HG02623 (cell line): Measurements from ENCODE around the gene CIBAR2.
"Not testable (repeated sequence)": the region's sequence is repeated elsewhere in the genome, so short reads cannot be mapped to it uniquely, and the experiment has no call there.

Experiments
- ATAC-seq: cut with Tn5 transposase; IDR thresholded peaks from one replicate; pipeline ENCODE4 v1.9.1; 2021; ENCODE audit warnings: moderate library complexity; ENCODE audit not compliant: unreplicated experiment

CIBAR2 gene

DNA sequence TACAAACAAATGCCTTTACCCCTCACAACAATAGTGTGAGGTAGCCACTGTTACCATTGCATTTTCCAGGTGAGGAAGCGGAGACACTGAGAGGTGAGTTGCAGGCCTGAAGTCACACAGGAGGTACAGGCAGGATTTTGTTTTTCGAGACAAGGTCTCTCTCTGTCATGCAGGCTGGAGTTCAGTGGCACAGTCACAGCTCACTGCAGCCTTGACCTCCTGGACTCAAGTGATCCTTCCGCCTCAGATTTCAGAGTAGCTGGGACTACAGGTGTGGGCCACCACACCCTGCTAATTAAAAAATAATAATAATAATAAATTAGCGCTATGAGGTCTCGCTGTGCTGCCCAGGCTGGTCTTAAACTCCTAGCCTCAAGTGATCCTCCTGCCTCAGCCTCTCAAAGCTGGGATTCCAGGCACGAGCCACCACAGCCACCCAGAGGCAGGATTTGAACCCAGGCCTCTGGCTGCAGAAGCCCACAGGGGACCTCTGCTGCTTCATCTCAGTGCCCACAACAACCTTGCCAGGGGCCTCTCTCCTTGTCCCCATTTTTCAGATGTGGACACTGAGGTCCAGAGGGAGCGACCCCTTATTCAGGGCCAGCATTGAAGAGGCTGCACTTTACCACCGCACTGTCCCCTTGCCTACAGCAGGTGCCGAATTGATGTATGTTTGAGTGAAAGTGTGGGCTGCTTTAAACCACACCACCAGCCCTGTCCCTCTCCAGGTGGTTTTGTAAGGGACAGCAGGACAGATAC lies 16.0 kb upstream of the CIBAR2 start:
- no peak for ATAC-seq

- no peak for ATAC-seq
These were observed 15.1 kb upstream of the CIBAR2 start for GRCh38 chr16:85127379-85127723.

GRCh38 chr16:85126705-85127378 lies 14.6 kb upstream of the CIBAR2 start:
- no peak for ATAC-seq

GRCh38 chr16:85126394-85126704 lies 14.1 kb upstream of the CIBAR2 start:
- no peak for ATAC-seq

GRCh38 chr16:85125570-85126393 lies 13.5 kb upstream of the CIBAR2 start:
- ATAC-seq, result no peak

DNA sequence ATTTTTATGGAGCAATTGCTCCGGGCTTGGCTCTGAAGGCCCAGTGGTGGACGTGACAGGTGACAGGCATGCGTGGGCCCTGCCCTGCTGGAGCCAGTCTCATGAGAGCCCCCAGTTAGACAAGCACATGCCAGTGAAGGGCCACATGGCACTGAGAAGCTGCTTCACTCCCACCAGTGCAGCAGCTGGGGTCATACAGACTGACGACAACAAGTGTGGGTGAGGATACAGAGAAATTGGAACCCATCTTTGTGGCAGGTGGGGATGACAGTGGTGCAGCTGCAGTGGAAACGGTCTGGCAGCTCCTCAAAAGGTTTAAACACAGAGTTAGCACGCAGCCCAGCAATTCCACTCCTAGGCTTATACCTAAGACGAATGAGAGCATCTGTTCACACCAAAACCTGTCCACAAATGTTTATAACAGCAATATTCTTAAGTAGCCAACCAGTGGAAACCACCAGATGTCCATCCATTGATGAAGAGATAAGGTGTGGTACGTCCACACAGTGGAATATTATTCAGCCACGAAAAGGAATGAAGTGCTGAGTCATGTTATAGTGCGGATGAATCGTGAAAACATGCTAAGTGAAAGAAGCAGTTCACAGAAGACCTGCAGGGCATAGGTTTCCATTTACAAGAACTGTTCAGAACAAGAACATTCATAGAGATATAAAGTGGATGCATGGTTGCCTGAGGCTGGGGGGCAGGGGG lies 12.5 kb upstream of the CIBAR2 start:
- ATAC-seq, result no peak

DNA sequence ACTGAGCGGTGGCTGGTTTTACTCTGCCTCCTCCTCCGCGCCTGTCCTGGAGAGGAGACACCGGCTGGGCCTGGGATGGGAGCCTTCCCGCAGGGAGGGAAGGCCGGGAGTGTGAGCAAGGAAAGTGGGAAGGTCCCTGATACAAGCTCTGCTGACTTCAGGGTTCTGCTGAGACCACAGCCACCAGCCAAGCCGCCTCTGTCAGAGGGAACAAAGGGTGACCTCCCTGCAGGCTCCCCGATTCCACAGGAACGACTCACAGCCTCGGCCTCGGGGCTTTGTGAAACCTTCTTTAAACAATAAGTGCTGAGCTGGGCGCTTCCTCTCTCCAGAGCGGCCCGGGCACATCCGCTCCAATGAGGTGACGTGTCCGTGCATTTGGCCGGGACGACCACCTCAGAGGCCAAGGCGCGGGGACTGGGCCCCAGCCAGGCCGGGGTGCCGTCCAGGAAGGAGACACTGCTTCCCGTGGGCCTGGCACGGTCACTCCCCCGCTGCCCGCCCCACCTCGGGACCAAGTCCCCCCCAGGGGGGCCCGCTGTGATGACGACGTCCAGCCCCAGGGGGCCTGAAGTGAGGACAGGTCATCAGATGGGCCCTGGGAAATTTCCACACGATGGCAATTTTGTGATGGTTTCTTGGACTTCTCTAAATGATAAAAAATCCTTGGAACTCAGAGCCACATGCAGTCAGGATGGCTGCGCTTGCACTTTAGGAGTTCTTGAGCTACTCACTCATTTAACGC lies 11.8 kb upstream of the CIBAR2 start:
- no peak for ATAC-seq

GRCh38 chr16:85123441-85123840 lies 11.2 kb upstream of the CIBAR2 start:
- not testable (repeated sequence) for ATAC-seq

DNA sequence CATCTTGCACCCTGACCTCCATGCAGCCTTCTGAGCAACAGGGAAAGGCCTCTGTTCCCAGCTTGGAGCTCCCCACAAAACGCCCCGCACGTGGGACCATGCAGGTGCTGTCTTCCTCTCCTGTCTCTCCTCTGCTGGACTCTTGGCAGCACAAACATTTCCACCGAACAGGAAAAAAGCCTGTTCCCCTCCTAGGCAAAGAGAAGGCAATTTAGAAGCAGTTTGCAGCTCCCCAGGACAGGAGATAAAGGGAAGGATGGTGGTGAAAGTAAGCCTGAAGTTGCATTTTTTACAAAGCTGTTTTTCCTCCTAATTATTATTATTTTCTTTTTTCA lies 7.7 kb upstream of the CIBAR2 start:
- ATAC-seq, result no peak

- no peak for ATAC-seq
These were observed 5.1 kb upstream of the CIBAR2 start for GRCh38 chr16:85117418-85117817.

DNA sequence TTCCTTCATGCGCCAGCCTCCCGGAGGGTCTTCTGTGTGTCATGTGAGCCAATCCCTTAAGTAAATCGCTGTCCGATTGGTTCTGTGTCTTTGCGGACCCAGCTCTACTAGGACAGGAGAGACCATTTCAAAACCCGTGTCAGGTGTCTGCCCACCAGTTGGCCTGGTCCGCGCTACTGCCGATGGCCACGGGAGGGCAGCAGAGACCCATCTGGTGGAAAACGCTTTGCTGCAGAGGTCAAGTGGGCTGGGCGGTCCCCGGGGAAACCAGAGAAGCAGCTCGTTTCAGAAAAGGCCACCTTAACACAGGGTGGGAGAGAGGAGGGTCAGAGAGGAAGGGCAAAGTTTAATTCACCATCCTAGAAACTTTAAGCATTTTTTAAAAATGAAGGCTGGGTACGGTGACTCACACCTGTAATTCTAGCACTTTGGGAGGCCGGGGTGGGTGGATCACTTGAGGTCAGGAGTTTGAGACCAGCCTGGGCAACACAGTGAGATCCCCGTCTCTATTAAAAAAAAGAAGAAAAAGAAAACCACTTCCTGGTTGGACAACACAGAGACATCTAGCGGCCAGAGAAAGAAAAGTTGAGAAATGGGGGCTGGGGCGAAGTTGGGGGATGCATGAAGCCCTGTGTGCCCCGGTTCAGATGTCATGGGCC lies 2.8 kb upstream of the CIBAR2 start:
- peak; percentile 70 for ATAC-seq

GRCh38 chr16:85113913-85114312 lies 1.6 kb upstream of the CIBAR2 start:
- ATAC-seq, result no peak

DNA sequence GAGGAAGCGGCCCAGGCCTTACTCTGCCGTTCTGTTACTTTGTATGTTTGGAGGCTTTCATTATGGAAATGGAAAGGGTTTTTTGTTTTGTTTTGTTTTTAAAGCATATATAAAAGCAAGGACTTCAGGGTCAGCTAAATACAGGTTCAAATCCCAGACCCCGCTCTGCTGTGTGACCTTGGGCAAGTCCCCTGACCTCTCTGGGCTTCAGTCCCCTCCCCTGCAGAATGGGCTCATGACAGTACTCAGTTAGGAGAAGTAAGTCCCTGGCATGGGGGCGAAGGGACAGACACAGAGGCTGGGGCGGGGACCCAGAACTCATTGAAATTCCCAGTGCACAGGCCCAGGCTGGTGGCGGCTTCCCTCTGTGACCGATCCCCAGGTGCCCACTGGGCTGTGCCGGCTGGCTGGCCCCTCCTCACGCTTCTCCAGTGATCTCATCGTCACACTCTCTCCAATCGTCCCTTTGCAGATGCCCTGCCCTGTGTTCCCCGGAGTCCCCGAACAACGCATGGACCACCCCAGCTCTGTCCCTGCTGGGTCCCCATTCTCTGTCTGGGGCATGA lies 979 bp upstream of the CIBAR2 start:
- no peak for ATAC-seq

DNA sequence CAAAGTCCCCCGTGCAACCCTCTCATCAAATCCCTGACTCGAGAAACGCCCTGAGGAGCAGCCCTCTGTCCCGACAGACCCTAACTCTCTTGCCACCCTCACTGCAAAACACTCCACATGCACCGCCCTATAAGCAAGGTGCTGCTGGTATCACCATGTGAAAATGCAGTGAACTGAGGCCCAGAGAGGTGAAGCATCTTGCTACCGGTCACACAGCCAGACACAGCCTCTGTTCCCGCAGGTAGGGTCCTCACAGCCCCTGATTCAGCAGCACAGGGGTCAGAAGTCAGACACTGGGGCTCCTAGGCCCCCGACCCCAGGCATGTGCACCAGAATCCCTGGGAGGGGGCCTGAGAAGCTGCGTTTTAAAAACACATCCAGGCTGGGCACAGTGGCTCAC lies 1.1 kb downstream of the CIBAR2 start:
- ATAC-seq, result no peak

- ATAC-seq, result no peak
These were observed 2.2 kb downstream of the CIBAR2 start for GRCh38 chr16:85110105-85110504.

DNA sequence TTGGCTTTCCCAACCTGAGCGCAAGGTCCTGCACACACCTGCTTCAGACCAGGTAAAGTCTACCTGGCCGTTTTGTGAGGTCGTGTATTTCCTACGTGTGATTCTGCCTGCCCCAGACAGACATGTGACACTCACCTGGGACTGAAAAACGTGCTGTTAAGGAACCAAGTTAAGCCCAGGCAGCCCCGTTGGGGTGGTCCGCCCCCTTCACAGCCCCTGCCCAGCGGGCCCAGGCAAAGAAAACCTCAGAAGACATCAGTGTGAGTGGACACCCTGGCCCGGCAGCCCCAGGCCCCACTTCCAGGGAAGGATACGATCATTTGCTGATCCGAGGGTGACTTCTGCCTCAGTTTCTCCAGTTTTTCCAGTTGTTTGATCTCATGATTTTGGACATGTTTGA lies 4.7 kb downstream of the CIBAR2 start:
- no peak for ATAC-seq

DNA sequence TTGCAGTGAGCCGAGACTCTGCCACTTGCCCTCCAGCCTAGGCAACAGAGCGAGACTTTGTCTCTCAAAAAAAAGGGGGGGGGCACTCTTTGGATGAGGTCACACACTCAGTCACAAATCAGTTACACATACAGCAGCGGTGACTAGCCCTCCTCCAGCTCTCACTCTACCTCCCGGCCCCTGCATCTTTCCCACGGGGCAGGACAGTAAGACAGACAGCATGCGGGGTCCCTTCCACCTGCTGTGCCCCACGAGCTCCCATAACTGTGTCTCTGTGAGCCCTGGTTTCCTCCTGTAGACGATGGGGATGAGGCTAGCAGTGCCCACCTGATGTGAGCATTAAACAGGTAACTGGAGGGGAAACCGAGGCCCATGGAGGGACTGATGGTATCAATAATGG lies 5.2 kb downstream of the CIBAR2 start:
- ATAC-seq, result no peak

DNA sequence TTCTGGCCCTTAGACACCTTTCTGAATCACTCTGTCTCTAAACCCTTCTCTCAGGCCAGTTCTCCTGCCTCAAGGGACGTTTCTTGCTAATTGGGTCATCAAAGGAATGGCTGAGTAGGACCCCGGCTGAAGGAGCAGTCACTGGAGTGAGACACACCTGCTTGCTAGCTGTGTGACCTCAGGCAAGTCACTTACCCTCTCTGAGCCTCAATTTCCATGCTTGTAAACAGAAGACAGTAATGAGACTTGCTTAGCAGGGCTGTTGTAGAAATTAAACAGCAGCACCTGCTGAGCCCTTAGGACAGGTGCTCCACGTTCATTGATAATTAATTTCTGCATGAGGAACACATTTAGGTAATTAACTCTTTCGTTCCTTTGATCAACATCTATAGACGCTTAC lies 6.8 kb downstream of the CIBAR2 start:
- ATAC-seq, result no peak

DNA sequence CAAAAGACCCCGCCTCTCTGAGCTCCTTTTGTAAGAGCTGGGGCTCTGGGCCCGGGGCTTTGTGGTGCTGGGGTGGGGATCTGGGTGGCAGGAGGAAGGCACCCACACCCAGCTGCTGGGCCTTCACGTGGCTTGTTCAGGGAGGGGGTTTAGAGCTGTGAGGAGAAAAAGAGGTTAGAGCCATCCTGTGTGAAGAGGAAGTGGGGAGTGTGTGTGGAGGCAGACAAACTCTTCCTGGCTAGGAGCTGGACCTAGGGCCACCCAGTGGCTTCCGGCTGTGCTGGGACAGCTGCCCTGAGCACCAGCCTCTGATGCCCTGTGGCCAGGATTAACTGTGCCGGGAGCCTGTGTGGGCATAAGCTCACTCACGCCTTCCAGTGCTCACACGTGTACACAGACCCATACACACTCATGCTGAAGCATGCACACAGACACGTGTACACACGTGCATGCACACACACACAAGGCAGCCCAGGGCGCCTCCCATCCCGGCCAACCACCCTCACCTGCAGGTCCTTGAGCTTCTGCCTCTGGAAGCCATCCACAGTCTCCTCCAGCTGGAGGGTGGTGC lies 7.4 kb downstream of the CIBAR2 start:
- ATAC-seq, result peak; percentile 52

DNA sequence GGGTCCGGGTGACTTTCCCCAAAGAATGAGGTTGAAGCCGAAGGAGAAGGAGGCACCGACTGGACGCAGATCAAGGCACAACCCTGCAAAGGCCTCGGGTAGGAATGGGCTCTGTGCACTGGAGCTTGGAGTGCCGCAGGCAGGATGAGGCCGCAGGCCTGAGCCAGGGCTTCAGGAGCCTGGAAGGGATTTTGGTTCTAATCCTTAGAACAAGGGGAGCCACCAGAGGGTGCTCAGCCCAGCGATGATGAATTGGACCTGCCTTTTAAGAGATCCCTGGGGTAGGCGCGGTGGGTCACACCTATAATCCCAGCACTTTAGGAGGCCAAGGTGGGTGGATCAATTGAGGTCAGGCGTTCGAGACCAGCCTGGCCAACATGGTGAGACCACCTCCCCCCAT lies 8.1 kb downstream of the CIBAR2 start:
- no peak for ATAC-seq
